Endothelial cell (in vitro differentiated cells): ENCODE results near the gene B4GALT2. TPM values are rescaled to one million over a fixed set of nuclear protein-coding genes. Genes with fewer than 3 reads are reported as not detected.
A peak's percentile ranks its signal among the peaks of the same experiment; 100 is the strongest.

ENCODE experiments used
- DNase-seq: peaks from one replicate; pipeline ENCODE4 v3.0.0; 2021; ENCODE audit warnings: low spot score
- H3K27ac Mint-ChIP-seq: one replicate; pipeline ENCODE4 v1.8.0; 2021; ENCODE audit warnings: mixed read lengths, inconsistent platforms; ENCODE audit not compliant: unreplicated experiment
- H3K27me3 Mint-ChIP-seq: one replicate; pipeline ENCODE4 v1.8.0; 2021; ENCODE audit warnings: mild to moderate bottlenecking, moderate library complexity, mixed read lengths, inconsistent platforms; ENCODE audit not compliant: unreplicated experiment
- H3K36me3 Mint-ChIP-seq: one replicate; pipeline ENCODE4 v1.8.0; 2021; ENCODE audit warnings: mild to moderate bottlenecking, low read depth, mixed read lengths, inconsistent platforms; ENCODE audit not compliant: unreplicated experiment
- H3K4me1 Mint-ChIP-seq: one replicate; pipeline ENCODE4 v1.8.0; 2021; ENCODE audit warnings: mild to moderate bottlenecking, mixed read lengths, inconsistent platforms; ENCODE audit not compliant: unreplicated experiment
- H3K4me3 Mint-ChIP-seq: one replicate; pipeline ENCODE4 v1.8.0; 2021; ENCODE audit warnings: mild to moderate bottlenecking, mixed read lengths, inconsistent platforms; ENCODE audit not compliant: unreplicated experiment
- H3K9me3 Mint-ChIP-seq: one replicate; pipeline ENCODE4 v1.8.0; 2021; ENCODE audit warnings: mixed read lengths, inconsistent platforms; ENCODE audit not compliant: unreplicated experiment
- total RNA-seq: library from RNA; stranded (reverse); fragmentation: NEBNext Ultra II Directional; extraction: Animal tissue kit (Norgen Biotek cat#: 25700); gene quantifications from one replicate; pipeline ENCODE4 v1.2.1, GENCODE V29; 2021; ENCODE audit not compliant: unreplicated experiment
- TF ChIP-seq, protein P1 (sequence below): fragments of 200-600 bp; sonication (generic); IDR thresholded peaks from one replicate; pipeline ENCODE4 v1.5.0; 2021; ENCODE audit warnings: antibody characterized with exemption; ENCODE audit not compliant: unreplicated experiment

Gene B4GALT2
- total RNA-seq, 1 donor from 2014 or later: 35.4 TPM

DNA sequence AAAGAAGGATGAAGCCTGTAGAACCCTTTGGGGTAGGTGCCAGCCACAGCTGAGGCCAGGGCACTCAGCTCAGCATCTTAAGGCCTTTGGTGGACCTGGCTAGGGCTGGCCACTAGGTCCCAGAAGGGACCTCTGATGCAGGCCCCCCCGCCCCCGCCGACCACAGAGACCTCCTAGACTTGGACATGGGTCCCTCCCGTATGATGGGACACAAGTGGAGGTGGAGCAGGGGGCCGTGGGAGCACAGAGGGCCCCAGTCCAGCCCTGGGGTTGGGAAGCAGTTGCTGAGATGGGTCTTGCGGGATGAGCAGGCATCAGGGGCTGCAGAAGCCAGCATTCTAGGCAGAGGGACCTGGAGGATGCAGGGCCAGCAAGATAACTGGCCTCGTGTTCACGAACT, 3.2 kb downstream of the B4GALT2 start:
- Mint-ChIP-seq H3K36me3 (peaks cover 33% of the 10 kb centered on the region), H3K9me3 (no peaks in the 10 kb centered on the region), H3K27me3 (peaks cover 19% of the 10 kb centered on the region), H3K4me1 (peaks cover 23% of the 10 kb centered on the region), H3K4me3 (peak overlapping the region; percentile 64), H3K27ac (no peak overlapping the region)
- TF ChIP-seq, protein P1, sequence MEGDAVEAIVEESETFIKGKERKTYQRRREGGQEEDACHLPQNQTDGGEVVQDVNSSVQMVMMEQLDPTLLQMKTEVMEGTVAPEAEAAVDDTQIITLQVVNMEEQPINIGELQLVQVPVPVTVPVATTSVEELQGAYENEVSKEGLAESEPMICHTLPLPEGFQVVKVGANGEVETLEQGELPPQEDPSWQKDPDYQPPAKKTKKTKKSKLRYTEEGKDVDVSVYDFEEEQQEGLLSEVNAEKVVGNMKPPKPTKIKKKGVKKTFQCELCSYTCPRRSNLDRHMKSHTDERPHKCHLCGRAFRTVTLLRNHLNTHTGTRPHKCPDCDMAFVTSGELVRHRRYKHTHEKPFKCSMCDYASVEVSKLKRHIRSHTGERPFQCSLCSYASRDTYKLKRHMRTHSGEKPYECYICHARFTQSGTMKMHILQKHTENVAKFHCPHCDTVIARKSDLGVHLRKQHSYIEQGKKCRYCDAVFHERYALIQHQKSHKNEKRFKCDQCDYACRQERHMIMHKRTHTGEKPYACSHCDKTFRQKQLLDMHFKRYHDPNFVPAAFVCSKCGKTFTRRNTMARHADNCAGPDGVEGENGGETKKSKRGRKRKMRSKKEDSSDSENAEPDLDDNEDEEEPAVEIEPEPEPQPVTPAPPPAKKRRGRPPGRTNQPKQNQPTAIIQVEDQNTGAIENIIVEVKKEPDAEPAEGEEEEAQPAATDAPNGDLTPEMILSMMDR: no peak
- DNase-seq: no peak

DNA sequence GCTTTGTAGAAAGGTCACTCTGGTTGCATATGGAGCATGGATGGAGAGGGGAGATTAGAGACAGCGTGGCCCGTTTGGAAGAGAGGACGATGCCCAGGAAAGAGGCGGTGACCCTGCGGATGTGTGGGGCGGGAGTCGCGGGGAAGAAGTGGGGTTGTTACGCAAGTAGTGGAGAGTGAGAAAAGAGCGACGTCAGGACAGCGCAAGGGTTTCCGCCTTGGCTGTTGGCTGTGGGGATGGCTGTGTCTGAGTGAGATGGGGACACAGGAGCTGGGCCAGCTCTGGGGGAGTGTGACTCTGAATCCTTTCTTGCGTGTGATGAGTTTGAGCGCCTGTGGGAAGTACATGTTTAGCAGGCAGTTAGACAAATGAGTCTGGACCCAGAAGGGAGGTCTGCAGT, 3.8 kb downstream of the B4GALT2 start:
- H3K27ac Mint-ChIP-seq: peak overlapping the region; percentile 5
- no peak for DNase-seq
- TF ChIP-seq, protein P1: no peak
- H3K27me3 Mint-ChIP-seq: peaks cover 17% of the 10 kb centered on the region
- peaks cover 27% of the 10 kb centered on the region for H3K36me3 Mint-ChIP-seq
- peaks cover 21% of the 10 kb centered on the region for H3K4me1 Mint-ChIP-seq
- peak overlapping the region; percentile 64 for H3K4me3 Mint-ChIP-seq
- H3K9me3 Mint-ChIP-seq: no peaks in the 10 kb centered on the region

DNA sequence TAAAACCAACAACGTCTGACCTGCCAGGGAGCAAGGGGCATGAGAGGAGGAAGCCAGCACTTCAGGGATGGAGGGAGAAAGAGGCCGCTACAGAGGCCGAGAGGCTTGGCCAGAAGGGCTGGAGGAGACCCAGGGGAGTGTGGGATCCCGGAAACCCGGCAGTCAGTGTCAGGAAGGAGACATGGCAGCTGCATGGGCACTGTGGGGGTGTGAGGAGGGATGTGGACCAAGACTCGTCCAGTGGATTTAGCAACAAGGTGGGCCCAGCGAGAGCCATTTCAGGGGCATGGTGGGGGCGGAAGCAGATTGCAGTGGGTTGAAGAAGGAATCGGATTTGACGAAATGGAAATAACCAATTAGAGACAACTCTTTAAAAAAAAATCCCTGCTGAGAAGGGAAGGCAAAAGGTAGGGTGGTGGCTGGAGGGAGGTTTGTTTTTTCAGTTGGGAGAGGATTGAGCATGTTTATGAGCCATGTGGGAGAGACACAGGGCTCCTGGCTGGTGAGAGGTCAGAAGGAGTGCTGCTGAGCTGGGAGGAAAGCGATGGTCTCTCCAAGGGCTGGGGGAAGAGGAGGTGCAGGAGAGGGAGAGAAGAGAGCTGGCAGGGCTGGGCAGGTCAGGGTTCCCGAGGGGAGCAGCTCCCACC, 4.4 kb downstream of the B4GALT2 start:
- no peak for DNase-seq
- Mint-ChIP-seq H3K27ac (no peak overlapping the region), H3K4me1 (peaks cover 17% of the 10 kb centered on the region), H3K4me3 (peak overlapping the region; percentile 35), H3K9me3 (no peaks in the 10 kb centered on the region), H3K27me3 (peaks cover 14% of the 10 kb centered on the region), H3K36me3 (peaks cover 25% of the 10 kb centered on the region)
- TF ChIP-seq, protein P1: no peak

DNA sequence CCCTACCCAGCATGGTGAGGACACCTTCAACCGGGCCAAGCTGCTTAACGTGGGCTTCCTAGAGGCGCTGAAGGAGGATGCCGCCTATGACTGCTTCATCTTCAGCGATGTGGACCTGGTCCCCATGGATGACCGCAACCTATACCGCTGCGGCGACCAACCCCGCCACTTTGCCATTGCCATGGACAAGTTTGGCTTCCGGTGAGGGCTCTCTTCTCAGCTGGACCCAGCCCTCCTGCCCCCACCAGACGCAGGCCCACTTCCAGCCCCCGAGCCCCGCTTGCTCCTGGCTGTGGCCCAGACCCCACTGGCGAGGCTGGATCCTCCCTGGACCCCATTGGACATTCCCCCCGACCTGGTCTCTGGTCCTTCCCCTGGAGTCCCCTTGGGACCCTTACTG, 5.8 kb downstream of the B4GALT2 start:
- TF ChIP-seq, protein P1: no peak
- peaks cover 11% of the 10 kb centered on the region for H3K27me3 Mint-ChIP-seq
- H3K9me3 Mint-ChIP-seq: no peaks in the 10 kb centered on the region
- no peak for DNase-seq
- no peak overlapping the region for H3K4me3 Mint-ChIP-seq
- peaks cover 25% of the 10 kb centered on the region for H3K36me3 Mint-ChIP-seq
- H3K4me1 Mint-ChIP-seq: peaks cover 11% of the 10 kb centered on the region
- no peak overlapping the region for H3K27ac Mint-ChIP-seq

DNA sequence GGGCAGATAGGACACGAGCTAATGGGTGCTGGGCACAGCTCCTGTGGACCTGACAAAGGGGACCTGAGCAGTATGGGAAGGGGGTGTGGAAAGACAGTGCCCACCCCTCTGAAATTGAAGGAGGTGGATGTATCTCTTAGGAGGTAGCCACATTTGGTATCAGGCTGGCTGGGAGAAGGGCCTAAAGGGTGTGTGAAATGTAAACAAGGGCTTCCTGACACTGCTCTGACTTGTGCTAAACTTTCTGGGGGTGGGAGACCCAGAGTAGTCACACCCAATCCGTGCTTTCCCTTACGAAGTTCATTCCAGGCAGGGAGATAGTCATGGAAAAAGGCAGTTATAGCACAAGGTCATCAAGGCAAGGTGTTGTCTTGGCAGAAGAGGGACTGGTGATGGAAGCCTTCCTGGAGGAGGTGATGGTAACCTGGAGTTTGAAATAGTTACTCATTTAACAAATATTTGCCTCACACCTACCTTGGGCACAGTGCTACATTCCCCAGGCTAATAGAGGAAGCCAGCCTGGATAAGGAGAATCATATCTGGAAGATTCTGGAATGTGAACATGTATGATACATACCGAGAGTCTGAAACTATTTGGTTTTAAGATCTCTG, 7.1 kb downstream of the B4GALT2 start:
- peaks cover 6% of the 10 kb centered on the region for H3K27me3 Mint-ChIP-seq
- TF ChIP-seq, protein P1: no peak
- H3K27ac Mint-ChIP-seq: no peak overlapping the region
- H3K36me3 Mint-ChIP-seq: peaks cover 21% of the 10 kb centered on the region
- no peak for DNase-seq
- H3K4me1 Mint-ChIP-seq: peaks cover 4% of the 10 kb centered on the region
- H3K4me3 Mint-ChIP-seq: peak overlapping the region; percentile 50
- no peaks in the 10 kb centered on the region for H3K9me3 Mint-ChIP-seq
